HEK293T (cell line): ENCODE measurements around the gene PKD1L1.

Experiments
- ARNT ChIP-seq: fragments of 450-650 bp; IDR thresholded peaks from 2 replicates; pipeline ENCODE4 v1.6.1; 2017; ENCODE audit warnings: mild to moderate bottlenecking
- BHLHE40 ChIP-seq: fragments of 450-650 bp; IDR thresholded peaks from 2 replicates; pipeline ENCODE4 v1.6.1; 2016; ENCODE audit warnings: mild to moderate bottlenecking, moderate library complexity, borderline replicate concordance
- ELF4 ChIP-seq: fragments of 450-650 bp; IDR thresholded peaks from 2 replicates; pipeline ENCODE4 v1.6.1; 2017; ENCODE audit warnings: antibody characterized with exemption
- FOXA1 ChIP-seq: fragments of 450-650 bp; IDR thresholded peaks from 2 replicates; pipeline ENCODE4 v1.6.1; 2016; ENCODE audit warnings: mild to moderate bottlenecking
- FOXM1 ChIP-seq: fragments of 450-650 bp; IDR thresholded peaks from 2 replicates; pipeline ENCODE4 v1.6.1; 2017; ENCODE audit warnings: mild to moderate bottlenecking, borderline replicate concordance
- HDGF ChIP-seq: fragments of 450-650 bp; IDR thresholded peaks from 2 replicates; pipeline ENCODE4 v1.6.1; 2017; ENCODE audit warnings: antibody characterized with exemption, borderline replicate concordance
- LEF1 ChIP-seq: fragments of 450-650 bp; IDR thresholded peaks from 2 replicates; pipeline ENCODE4 v1.6.1; 2017; ENCODE audit warnings: mild to moderate bottlenecking, borderline replicate concordance
- SP1 ChIP-seq: fragments of 450-650 bp; IDR thresholded peaks from 2 replicates; pipeline ENCODE4 v1.6.1; 2017
- TARDBP ChIP-seq: fragments of 450-650 bp; IDR thresholded peaks from 2 replicates; pipeline ENCODE4 v1.6.1; 2016
- TF ChIP-seq, protein P1 (sequence below): fragments of 450-650 bp; IDR thresholded peaks from 2 replicates; pipeline ENCODE4 v1.6.1; 2016

DNA sequence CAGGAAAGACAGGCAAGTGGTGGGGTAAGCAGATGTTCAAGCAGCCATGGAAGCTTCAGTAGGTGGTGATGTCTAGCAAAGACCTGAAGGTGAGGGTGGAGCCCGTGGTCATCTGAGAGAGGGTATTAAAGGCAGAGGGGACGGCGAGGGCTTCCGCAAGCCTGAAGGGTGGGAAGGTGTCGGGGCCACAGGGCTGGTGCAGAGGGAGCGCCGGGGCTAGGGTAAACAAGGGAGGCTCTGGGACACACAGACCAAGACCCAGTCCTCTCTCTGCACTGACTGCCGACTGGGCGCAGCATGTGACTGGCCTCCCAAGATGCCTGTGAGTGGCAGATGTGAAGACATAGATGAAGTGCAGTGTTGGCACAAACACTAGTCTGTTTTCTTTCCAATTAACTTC lies 132.4 kb downstream of the PKD1L1 start:
- TF ChIP-seq HDGF (no peak), TARDBP (no peak), FOXM1 (no peak), LEF1 (no peak), FOXA1 (no peak), ARNT (no peak), BHLHE40 (no peak), SP1 (no peak), ELF4 (no peak)
- TF ChIP-seq, protein P1, sequence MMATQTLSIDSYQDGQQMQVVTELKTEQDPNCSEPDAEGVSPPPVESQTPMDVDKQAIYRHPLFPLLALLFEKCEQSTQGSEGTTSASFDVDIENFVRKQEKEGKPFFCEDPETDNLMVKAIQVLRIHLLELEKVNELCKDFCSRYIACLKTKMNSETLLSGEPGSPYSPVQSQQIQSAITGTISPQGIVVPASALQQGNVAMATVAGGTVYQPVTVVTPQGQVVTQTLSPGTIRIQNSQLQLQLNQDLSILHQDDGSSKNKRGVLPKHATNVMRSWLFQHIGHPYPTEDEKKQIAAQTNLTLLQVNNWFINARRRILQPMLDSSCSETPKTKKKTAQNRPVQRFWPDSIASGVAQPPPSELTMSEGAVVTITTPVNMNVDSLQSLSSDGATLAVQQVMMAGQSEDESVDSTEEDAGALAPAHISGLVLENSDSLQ = no peak
